Epithelial cell of esophagus (primary cell): ENCODE data around the gene TBCB.
"Not testable (repeated sequence)": the region's sequence is repeated elsewhere in the genome, so short reads cannot be mapped to it uniquely, and the experiment has no call there.

Experiments
- DNase-seq: peaks from one replicate; pipeline ENCODE4 v3.0.0; 2010; ENCODE audit warnings: low read depth
- H3K4me3 ChIP-seq: 2 replicates; pipeline ENCODE4 v1.5.1; 2011; ENCODE audit warnings: mild to moderate bottlenecking, low read length, control low read depth
- TF ChIP-seq, protein P1 (sequence below): IDR thresholded peaks from 2 replicates; pipeline ENCODE4 v1.5.1; 2011; ENCODE audit warnings: low read depth, mild to moderate bottlenecking, low read length, control low read depth, inconsistent platforms; ENCODE audit not compliant: insufficient read depth; ENCODE audit errors: missing control alignments

TBCB gene

DNA sequence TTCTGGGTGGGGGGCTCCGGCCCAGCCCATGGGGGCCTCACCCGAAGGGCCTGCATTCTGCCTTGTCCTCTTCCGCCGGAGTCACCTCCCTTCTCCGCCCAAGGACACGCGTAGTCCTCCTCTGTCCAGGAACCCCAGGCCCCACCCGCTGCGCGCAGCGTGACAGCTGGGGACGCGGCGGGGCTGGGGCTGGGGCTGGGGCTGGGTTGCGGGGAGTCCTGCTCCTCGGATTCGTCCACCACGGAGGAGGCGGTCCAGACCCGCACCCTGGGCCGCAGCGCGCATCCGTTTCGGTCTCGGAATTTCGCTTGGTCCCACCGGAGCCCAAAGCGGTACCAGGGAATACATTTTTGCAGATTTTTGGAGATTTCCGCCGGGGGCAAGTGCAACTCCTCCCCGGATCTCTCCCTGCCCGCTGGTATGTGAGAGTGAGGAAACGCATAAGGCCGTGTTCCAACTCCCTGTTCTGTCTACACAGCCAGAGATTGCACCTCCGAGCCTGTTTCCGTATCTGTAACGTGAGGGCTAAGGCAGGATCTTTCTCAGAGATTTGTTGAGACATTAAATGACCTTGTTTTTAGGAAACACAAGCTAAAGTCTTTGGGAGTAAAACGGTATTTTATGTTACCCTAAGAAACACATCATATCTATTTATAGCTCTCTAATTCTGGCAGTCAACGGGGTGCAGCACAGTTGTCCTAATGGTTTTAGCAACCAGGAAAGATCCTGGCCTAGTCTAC, 37.3 kb downstream of the TBCB start, which contains the start of gene COX7A1:
Gene COX7A1, minus strand, starts transcription at position 96 of the 740 bp plus-strand sequence. Its CDS starts 40 bp downstream, at position 56.
- TF ChIP-seq, protein P1, sequence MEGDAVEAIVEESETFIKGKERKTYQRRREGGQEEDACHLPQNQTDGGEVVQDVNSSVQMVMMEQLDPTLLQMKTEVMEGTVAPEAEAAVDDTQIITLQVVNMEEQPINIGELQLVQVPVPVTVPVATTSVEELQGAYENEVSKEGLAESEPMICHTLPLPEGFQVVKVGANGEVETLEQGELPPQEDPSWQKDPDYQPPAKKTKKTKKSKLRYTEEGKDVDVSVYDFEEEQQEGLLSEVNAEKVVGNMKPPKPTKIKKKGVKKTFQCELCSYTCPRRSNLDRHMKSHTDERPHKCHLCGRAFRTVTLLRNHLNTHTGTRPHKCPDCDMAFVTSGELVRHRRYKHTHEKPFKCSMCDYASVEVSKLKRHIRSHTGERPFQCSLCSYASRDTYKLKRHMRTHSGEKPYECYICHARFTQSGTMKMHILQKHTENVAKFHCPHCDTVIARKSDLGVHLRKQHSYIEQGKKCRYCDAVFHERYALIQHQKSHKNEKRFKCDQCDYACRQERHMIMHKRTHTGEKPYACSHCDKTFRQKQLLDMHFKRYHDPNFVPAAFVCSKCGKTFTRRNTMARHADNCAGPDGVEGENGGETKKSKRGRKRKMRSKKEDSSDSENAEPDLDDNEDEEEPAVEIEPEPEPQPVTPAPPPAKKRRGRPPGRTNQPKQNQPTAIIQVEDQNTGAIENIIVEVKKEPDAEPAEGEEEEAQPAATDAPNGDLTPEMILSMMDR, result no peak
- no peak for DNase-seq
- H3K4me3 ChIP-seq, result no peak within 1 kb of the TSS

DNA sequence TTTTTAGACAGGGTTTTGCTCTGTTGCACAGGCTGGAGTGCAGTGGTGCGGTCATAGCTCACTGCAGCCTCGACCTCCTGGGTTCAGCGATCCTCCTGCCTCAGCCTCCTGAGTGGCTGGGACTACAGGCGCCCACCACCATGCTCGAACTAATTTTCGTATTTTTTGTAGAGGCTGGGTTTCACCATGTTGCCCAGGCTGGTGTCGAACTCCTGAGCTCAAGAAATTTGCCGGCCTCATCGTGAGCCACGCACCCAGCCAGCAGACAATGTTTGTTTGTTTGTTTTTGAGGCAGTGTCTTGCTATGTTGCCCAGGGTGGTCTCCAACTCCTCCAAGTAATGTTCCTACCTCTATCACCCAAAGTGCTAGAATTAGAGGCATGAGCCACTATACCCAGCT, 37.9 kb downstream of the TBCB start:
- TF ChIP-seq, protein P1, result no peak
- no peak overlapping the region for H3K4me3 ChIP-seq

DNA sequence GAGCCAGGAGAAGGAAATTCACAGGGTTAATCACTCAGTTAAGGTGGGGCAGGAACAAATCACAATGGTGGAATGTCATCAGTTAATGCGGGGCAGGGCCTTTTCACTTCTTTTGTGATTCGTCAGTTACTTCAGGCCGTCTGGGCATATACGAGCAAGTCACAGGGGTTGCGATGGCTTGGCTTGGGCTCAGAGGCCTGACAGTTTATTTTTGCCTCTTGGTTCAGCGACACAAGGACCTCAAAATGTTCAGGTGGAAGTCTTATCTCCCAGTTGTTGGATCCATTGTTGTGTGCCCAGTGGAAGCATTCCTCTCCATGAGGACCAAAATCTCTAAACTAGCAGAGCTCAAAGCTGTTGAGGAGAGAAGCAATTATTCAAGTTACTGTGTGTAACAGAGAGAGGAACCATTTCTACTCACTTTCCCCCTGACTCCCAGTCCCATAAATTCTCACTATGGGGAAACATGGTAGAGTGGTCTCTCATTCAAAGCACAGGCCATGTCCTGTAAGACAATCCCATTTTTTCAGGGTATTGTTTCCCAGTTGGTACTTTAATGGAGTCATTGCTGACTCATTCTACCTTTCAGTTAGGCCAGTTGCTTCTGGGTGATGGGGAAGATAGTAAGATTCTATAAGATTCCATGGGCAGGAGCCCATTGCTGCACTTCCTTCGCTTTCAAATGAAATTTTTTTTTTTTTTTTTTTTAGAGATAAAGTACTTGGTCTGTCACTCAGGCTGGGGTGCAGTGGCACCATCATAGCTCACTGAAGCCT, 45.7 kb downstream of the TBCB start:
- peak; percentile 32 for DNase-seq
- H3K4me3 ChIP-seq, result no peak overlapping the region
- TF ChIP-seq, protein P1, result no peak

More for the DNA sequence above, 37.9 kb downstream of the TBCB start:
- DNase-seq, result no peak

DNA sequence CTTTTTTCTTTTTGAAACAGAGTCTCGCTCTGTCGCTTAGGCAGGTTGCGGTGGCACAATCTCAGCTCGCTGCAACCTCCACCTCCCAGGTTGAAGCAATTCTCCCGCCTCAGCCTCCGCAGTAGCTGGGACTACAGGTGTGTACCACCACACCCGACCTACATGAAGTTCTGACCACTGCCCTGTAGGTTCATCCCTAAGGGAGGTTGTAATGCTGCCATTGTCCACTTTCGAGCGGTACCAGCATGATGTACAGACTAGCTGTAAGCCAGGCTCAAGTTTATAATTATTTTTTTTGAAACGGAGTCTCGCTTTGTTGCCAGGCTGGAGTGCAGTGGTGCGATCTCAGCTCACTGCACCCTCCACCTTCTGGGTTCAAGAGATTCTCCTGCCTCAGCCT, 48.5 kb downstream of the TBCB start:
- no peak overlapping the region for H3K4me3 ChIP-seq
- TF ChIP-seq, protein P1, result no peak
- no peak for DNase-seq

DNA sequence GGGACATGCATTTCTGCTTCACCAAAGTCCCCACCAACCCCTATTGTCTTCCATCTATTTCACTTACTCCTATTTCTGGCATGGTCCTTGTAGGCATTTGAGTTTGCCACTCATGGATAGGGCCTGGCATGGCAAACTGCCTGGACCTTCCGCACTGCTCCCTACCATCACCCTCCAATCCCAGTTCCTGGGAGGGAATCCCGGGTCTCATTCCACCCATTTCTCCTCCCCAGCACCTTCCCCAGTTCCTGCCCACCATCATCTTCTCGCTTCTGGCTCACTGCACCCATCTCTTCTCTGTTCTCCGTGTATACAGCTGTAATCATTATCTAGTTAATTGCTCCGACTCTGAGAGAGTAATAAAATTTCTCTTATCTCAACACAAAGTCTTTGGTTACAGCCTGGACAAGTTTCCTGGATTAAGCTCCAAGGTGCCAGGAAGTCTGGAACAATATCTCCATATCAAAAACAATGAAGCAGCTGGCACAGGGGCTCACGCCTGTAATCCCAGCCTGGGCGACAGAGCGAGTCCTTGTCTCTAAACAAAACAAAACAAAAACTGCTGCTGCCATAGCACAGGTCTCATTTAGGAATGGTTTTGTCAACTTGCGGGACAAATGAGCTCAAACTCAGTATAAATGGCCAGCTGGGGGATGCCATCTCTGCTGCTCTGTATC, 54.0 kb downstream of the TBCB start:
- H3K4me3 ChIP-seq, result no peak overlapping the region
- TF ChIP-seq, protein P1, result no peak
- DNase-seq, result no peak

DNA sequence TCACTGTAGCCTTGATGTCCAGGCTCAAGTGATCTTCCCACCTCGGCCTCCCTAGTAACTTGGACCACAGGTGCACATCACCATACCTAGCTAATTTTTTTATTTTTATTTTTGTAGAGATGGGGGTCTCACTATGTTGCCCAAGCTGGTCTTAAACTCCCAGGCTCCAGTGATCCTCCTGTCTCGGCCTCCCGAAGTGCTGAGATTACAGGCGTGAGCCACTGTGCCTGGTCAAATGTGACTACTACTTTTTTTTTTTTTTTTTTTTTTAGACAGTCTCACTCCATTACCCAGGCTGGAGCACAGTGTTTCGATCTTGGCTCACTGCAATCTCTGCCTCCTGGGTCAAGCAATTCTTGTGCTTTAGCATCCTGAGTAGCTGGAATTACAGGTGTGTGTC, 57.6 kb downstream of the TBCB start:
- DNase-seq, result no peak
- TF ChIP-seq, protein P1, result no peak
- H3K4me3 ChIP-seq, result no peak overlapping the region

DNA sequence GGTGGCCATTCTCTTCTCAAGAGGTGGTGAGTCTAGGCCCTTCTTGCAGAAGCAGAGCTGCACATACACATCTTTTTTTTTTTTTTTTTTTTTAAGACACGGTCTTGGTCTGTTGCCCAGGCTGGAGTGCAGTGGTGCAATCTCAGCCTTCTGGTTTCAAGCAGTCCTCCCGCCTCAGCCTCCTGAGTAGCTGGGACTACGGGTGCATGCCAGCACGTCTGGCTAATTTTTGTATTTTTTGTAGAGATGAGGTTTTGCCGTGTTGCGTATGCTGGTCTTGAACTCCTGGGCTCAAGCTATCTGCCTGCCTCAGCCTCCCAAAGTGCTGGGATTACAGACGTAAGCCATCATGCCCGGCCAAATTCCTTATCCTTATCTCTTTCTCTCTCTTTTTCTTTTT, 58.6 kb downstream of the TBCB start:
- H3K4me3 ChIP-seq, DNase-seq: not testable (repeated sequence)
